ENCODE data around the gene WBP1.

DNA sequence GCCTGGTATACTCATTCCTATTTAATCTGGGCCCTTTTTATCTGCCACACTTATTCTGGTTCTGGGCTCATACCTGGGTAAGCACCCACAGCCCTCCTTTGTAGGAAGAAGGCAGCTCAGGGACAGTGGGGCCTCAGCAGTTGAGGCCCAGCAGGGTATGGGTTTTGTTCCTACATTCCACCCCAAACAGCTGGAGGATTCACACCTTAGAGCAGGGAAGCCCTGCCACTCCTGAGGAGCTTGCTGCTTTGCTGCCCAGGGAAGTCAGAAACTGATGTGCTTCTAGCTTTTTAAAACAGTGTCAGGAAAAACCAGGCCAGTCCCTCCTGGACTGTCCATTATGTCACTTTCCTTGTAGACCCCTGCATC lies 42.3 kb downstream of the WBP1 start:
- TF ChIP-seq, protein P1, sequence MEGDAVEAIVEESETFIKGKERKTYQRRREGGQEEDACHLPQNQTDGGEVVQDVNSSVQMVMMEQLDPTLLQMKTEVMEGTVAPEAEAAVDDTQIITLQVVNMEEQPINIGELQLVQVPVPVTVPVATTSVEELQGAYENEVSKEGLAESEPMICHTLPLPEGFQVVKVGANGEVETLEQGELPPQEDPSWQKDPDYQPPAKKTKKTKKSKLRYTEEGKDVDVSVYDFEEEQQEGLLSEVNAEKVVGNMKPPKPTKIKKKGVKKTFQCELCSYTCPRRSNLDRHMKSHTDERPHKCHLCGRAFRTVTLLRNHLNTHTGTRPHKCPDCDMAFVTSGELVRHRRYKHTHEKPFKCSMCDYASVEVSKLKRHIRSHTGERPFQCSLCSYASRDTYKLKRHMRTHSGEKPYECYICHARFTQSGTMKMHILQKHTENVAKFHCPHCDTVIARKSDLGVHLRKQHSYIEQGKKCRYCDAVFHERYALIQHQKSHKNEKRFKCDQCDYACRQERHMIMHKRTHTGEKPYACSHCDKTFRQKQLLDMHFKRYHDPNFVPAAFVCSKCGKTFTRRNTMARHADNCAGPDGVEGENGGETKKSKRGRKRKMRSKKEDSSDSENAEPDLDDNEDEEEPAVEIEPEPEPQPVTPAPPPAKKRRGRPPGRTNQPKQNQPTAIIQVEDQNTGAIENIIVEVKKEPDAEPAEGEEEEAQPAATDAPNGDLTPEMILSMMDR (conservative IDR thresholded peaks at IDR 0.05; ENCODE audit: low read depth, low read length) = no peak
- TF ChIP-seq EZH2 (IDR thresholded peaks at IDR 0.05; ENCODE audit: borderline replicate concordance, low read depth, low read length, poor library complexity, severe bottlenecking) = no peak

Measured in A673 (cell line).